ENCODE data around the gene HBQ1. TPM values are rescaled to one million over a fixed set of nuclear protein-coding genes. Genes with fewer than 3 reads are reported as not detected.
"Not testable (repeated sequence)": the region's sequence is repeated elsewhere in the genome, so short reads cannot be mapped to it uniquely, and the experiment has no call there.

The HBQ1 gene
- total RNA-seq, 4 donors from 2014 or later, result not detected

DNA sequence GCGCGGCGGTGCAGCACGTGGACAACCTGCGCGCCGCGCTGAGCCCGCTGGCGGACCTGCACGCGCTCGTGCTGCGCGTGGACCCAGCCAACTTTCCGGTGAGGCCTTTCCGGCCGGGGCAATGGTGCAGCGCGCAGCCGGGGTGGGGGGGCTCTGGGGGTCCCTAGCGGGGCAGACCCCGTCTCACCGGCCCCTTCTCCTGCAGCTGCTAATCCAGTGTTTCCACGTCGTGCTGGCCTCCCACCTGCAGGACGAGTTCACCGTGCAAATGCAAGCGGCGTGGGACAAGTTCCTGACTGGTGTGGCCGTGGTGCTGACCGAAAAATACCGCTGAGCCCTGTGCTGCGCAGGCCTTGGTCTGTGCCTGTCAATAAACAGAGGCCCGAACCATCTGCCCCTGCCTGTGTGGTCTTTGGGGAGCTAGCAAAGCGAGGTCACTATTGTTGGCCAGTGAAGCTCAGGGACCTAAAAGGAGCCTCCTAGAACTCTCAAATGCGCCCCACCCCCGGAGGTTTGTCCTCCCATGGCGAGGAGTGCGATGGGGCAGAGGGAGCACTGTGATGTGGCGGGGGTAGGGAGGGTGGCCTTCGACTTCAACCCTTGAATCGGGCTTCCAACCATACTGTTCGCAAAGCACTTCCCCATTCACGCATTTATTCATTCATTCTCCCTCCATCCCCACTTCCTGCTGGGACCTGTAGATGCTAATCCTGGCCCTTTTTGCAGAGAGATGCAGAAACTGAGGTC is 13.7 kb upstream of the HBQ1 start:
- Histone ChIP-seq H3K4me1 (peaks cover 9 to 17% of the 10 kb centered on the region in 2 donors), H3K4me3 (replicated peaks in 1 of 3) (no peak overlapping the region), H3K27ac (no peak overlapping the region), H3K27me3 (peaks cover 41% of the 10 kb centered on the region), H3K36me3 (no peaks in the 10 kb centered on the region), H3K9me3 (no peaks in the 10 kb centered on the region)
- no peak for DNase-seq
- intact Hi-C loops (cut with DNase I), result no loop called here
- 5 to 6% methylated on average over 5 to 15 of the region's 45 CpGs for WGBS, 2 donors
- TF ChIP-seq, protein P1, sequence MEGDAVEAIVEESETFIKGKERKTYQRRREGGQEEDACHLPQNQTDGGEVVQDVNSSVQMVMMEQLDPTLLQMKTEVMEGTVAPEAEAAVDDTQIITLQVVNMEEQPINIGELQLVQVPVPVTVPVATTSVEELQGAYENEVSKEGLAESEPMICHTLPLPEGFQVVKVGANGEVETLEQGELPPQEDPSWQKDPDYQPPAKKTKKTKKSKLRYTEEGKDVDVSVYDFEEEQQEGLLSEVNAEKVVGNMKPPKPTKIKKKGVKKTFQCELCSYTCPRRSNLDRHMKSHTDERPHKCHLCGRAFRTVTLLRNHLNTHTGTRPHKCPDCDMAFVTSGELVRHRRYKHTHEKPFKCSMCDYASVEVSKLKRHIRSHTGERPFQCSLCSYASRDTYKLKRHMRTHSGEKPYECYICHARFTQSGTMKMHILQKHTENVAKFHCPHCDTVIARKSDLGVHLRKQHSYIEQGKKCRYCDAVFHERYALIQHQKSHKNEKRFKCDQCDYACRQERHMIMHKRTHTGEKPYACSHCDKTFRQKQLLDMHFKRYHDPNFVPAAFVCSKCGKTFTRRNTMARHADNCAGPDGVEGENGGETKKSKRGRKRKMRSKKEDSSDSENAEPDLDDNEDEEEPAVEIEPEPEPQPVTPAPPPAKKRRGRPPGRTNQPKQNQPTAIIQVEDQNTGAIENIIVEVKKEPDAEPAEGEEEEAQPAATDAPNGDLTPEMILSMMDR (IDR thresholded peaks at IDR 0.05), result no peak
- TF ChIP-seq POLR2A (IDR thresholded peaks at IDR 0.05), result no peak

DNA sequence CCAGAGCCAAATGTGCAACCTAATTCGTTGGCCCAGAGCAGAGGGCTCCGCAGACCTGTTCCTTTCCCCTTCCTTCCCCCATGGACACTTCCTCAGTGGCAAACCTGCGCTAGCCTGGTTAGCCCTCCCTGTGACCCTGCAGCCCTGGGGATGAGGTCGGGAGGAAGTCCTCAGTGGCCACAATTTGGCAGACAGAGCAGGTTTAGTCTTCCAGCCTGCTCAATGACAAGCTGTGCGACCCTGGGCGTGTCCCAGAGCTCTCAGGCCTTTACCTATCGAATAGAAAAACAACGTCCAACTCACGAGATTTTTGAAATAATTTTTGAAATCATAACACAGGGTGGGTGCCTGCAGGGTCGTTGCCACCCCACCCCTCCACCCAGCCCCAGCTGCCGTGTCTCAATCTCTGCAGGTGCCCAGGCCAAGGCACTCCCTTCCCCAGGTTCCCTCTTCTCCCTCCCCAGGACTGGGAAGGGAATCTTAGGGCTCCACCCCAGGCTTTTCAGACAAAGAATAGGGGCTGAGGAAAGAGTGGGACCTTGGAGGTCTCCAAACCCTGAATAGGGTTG is 13.1 kb upstream of the HBQ1 start:
- WGBS, 2 donors, result 7 to 10% methylated on average over 9 to 11 of the region's 11 CpGs
- Histone ChIP-seq H3K4me3 (replicated peaks in 1 of 3) (no peak overlapping the region), H3K27ac (no peak overlapping the region), H3K4me1 (peaks cover 9 to 17% of the 10 kb centered on the region in 2 donors), H3K9me3 (no peaks in the 10 kb centered on the region), H3K36me3 (no peaks in the 10 kb centered on the region), H3K27me3 (peaks cover 41% of the 10 kb centered on the region)
- TF ChIP-seq, protein P1 (IDR thresholded peaks at IDR 0.05), result no peak
- no peak for TF ChIP-seq POLR2A (IDR thresholded peaks at IDR 0.05)
- DNase-seq, result no peak
- intact Hi-C loops (cut with DNase I), result no loop called here

DNA sequence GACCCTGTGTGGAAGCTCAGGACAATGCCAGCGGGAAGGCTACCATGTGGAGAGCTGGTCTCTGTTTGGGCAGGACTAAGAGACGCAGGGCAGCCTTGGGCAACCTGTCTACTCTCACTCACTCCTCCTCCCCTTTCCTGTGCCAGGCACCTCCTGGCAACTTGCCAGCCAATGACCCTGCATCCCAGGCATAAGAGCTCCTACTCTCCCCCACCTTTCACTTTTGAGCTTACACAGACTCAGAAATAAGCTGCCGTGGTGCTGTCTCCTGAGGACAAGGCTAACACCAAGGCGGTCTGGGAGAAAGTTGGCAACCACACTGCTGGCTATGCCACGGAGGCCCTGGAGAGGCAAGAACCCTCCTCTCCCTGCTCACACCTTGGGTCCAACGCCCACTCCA is 11.8 kb upstream of the HBQ1 start:
- H3K4me1 ChIP-seq, result peaks cover 9 to 17% of the 10 kb centered on the region in 2 donors
- no peak overlapping the region for H3K4me3 ChIP-seq (replicated peaks in 1 of 3)
- intact Hi-C loops (cut with DNase I), result no loop called here
- DNase-seq, result no peak
- no peak overlapping the region for H3K27ac ChIP-seq
- H3K9me3 ChIP-seq, result no peaks in the 10 kb centered on the region
- H3K27me3 ChIP-seq, result peaks cover 41% of the 10 kb centered on the region
- TF ChIP-seq, protein P1 (IDR thresholded peaks at IDR 0.05), result no peak
- no peak for TF ChIP-seq POLR2A (IDR thresholded peaks at IDR 0.05)
- 43 to 47% methylated on average over 6 of the region's 6 CpGs for WGBS, 2 donors
- no peaks in the 10 kb centered on the region for H3K36me3 ChIP-seq

DNA sequence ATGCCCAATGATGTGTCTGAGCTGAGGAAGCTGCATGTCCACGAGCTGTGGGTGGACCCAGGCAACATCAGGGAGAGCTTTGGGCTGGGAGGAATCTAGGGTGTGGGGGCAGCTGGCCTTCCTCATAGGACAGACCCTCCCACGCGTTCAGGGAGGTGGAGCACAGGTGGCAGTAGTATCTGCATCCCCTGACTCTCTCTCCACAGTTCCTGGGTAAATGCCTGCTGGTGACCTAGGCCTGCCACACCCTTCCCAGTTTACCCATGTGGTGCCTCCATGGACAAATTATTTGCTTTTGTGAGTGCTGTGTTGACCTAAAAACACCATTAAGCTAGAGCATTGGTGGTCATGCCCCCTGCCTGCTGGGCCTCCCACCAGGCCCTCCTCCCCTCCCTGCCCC is 11.2 kb upstream of the HBQ1 start:
- Histone ChIP-seq H3K9me3 (no peaks in the 10 kb centered on the region), H3K27ac (no peak overlapping the region), H3K36me3 (no peaks in the 10 kb centered on the region), H3K4me3 (replicated peaks in 1 of 3) (no peak overlapping the region), H3K27me3 (peaks cover 41% of the 10 kb centered on the region), H3K4me1 (peaks cover 9 to 17% of the 10 kb centered on the region in 2 donors)
- TF ChIP-seq, protein P1 (IDR thresholded peaks at IDR 0.05), result no peak
- TF ChIP-seq POLR2A (IDR thresholded peaks at IDR 0.05), result no peak
- WGBS, 2 donors, result 7 to 36% methylated on average over 3 of the region's 3 CpGs
- DNase-seq, result no peak
- intact Hi-C loops (cut with DNase I), result no loop called here

DNA sequence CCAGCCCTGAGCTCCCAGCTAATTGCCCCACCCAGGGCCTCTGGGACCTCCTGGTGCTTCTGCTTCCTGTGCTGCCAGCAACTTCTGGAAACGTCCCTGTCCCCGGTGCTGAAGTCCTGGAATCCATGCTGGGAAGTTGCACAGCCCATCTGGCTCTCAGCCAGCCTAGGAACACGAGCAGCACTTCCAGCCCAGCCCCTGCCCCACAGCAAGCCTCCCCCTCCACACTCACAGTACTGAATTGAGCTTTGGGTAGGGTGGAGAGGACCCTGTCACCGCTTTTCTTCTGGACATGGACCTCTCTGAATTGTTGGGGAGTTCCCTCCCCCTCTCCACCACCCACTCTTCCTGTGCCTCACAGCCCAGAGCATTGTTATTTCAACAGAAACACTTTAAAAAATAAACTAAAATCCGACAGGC is 10.2 kb upstream of the HBQ1 start:
- H3K9me3 ChIP-seq; H3K4me3 ChIP-seq (replicated peaks in 1 of 3); H3K36me3 ChIP-seq; intact Hi-C loops (cut with DNase I); H3K27ac ChIP-seq: not testable (repeated sequence)
- 2% methylated on average over 5 of the region's 5 CpGs for WGBS, 2 donors
- H3K4me1 ChIP-seq, result peaks cover 9 to 16% of the 10 kb centered on the region in 2 donors
- DNase-seq, result peak; percentile 21 to 23
- peaks cover 40% of the 10 kb centered on the region for H3K27me3 ChIP-seq

Data from thyroid gland (tissue), 4 donors.